ENCODE data around the gene ADGRG3. TPM values are rescaled to one million over a fixed set of nuclear protein-coding genes. Genes with fewer than 3 reads are reported as not detected.

ADGRG3 gene
- polyA plus RNA-seq, 4 donors = 0.10 to 0.36 (median 0.21) TPM; not detected in 1

DNA sequence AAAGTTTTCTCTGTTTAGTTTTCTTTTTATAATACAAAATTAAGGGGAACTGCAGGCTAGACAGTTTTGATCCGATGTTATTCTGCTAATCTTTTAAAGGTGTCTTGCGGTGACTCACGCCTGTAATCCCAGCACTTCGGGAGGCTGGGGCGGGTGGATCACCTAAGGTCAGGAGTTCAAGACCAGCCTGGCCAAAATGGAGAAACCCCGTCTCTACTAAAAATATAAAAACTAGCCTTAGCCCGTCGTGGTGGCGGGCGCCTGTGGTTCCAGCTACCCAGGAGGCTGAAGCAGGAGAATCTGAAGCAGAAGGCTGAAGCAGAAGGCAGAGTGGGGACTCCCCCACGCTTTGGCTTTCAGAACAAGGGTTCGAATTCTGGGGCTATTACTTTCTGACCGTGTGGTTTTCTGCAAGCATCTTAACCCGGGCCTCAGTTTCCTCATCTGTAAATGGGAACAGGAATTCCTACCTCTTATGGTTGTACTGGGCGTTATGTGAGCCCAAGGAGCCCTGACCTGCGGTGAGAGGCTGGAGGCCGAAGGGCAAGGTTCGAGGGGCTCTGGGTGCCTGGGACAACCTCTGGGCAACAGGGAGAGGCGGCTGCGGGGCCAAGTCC, 66.3 kb downstream of the ADGRG3 start:
- no peak for DNase-seq (ENCODE audit: low read depth in 4 of 4, low spot score in 3 of 4)

DNA sequence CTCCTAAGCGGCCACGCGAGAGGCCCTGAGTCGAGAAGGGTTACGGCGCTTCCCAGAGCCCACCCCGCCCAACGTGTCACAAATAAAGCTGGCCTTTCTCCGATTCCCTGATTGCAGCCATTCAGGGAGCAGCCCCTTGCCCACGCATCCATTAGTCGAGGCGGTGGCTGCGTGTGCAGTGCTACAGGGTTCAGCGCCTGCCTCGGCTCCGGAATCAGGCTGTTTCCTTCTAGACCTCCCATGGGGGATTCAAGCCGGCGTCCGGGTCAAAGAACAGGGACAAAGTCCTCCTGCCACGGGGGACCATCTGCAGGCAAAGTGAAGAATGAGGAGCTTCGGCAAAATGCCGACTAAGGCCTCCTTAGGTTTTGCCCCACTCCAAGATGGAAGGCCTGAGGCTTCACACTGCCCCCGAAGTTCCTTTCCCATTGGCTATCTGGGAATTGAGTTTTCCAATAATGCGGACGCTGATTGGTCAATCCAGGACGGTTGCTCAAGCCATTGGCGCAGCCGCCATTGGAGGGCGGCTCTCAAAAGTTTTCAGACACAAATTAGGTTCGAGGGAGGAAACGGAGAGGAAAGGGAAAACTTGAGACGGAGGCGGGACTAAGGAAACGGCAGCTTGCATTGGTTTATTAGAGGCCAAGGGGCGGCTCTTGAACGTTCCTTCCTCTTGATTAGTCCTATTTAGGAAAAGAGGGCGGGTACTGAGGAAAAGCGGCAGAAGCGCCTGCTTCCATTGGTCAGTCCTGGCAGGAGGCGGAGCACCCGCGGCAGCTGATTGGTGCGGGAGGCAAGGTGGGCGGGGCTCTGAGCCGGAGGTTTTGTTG, 67.0 kb downstream of the ADGRG3 start:
- peak; percentile 99 to 100 (median 100) for DNase-seq (ENCODE audit: low read depth in 4 of 4, low spot score in 3 of 4)

- no peak for DNase-seq (ENCODE audit: low read depth in 4 of 4, low spot score in 3 of 4)
Measured at GRCh38 chr16:57735755-57736418, 67.8 kb downstream of the ADGRG3 start, which contains the start of gene KATNB1. Gene KATNB1 (plus strand): TSS chr16:57735770. CDS start chr16:57737244, 1,474 bp downstream.

DNA sequence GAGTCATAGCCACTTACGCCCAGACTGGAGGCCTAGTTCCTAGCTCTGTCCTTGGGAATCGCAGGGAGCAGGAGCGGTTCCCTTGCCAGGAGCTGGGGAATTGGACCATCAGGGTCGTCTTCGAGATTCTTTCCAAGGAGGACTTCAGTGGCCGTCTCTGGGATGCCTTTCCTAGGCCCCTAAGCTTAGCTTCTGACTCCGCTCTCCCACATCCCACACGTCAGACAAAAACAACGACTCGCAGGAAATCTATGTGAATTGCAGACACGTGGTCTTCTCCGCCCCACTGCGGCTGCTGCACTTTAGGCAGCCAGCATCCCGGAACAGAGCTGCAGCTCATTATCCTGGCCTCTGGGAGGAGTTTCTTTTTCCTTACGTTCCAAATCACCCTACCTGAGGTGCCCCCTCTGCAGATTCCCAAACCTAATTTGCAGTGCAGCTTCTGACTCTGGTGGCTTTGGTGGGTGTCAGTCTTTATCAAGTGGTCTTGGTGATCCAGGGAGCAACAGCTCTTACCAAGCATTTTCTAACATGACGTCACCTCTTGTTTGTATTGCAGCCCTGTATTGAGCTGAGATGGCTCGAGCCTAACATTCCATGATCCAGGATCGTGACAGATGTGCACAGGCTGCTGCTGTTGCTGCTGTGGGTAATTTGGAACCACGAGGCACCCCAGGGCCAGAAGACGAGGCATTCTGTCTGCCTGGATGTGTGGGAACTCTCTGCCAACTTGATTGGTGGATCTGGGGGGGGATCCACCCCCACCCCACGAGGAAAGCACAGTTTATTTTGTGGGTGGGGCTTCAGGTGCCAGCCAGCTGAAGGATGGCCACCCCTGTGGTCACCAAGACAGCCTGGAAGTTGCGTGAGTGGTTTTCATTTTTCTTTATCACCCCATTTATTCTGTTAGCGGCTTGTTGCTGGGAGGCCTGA, 68.6 kb downstream of the ADGRG3 start:
- DNase-seq (ENCODE audit: low read depth in 4 of 4, low spot score in 3 of 4) = peak in 1 of 4 donors; percentile 40

DNA sequence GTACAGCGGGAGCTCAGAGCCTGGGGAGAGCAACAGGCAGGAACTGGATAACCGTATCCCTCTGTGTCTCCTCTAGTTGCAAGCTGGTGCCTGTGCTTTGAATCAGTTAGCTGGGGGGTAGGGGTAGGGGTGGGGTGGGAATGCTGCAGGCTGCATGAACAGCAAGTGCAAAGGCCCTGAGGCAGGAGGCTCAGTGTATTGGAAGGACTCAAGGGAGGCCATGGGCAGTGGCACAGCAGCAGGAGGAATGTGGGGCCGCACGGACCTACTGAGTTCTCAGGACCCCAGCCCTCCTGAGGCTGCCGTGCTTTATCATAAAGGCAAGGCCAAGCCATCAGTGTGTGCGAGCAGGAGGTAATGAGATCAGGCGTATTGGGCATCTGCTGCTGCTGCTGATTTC, 70.7 kb downstream of the ADGRG3 start:
- no peak for DNase-seq (ENCODE audit: low read depth in 4 of 4, low spot score in 3 of 4)

Other genes starting within 250 kb of the ADGRG3 start
- 10 to 100 TPM; 80.1 to 94.1 (median 85.2) TPM for gene CIAPIN1, start 220.9 kb upstream of the ADGRG3 start, polyA plus RNA-seq (ENCODE audit: insufficient read length in 4 of 4)
- 10 to 100 TPM; 90.1 to 95.8 (median 91.5) TPM for gene COQ9, start 220.8 kb upstream of the ADGRG3 start, polyA plus RNA-seq (ENCODE audit: insufficient read length in 4 of 4)
- gene POLR2C, start 205.6 kb upstream of the ADGRG3 start, polyA plus RNA-seq (ENCODE audit: insufficient read length in 4 of 4) = 10 to 100 TPM; 80.0 to 87.7 (median 84.5) TPM
- gene DOK4, start 181.8 kb upstream of the ADGRG3 start, polyA plus RNA-seq (ENCODE audit: insufficient read length in 4 of 4) = 10 to 100 TPM; 33.1 to 35.0 (median 34.1) TPM
- 10 to 100 TPM; 17.5 to 20.3 (median 18.0) TPM for gene CCDC102A, start 131.7 kb upstream of the ADGRG3 start, polyA plus RNA-seq (ENCODE audit: insufficient read length in 4 of 4)
- gene ADGRG5, start 125.7 kb upstream of the ADGRG3 start, polyA plus RNA-seq (ENCODE audit: insufficient read length in 4 of 4) = 1 to 10 TPM in 3 of 4 donors, under 1 TPM in 1; 0.82 to 1.4 (median 1.2) TPM
- gene ADGRG1, start 39.7 kb upstream of the ADGRG3 start, polyA plus RNA-seq (ENCODE audit: insufficient read length in 4 of 4) = 10 to 100 TPM; 83.3 to 89.7 (median 84.5) TPM
- gene DRC7, start 26.5 kb downstream of the ADGRG3 start, polyA plus RNA-seq (ENCODE audit: insufficient read length in 4 of 4) = 1 to 10 TPM; 2.1 to 3.0 (median 2.9) TPM
- gene KATNB1, start 67.5 kb downstream of the ADGRG3 start, polyA plus RNA-seq (ENCODE audit: insufficient read length in 4 of 4) = 10 to 100 TPM; 17.5 to 24.4 (median 20.7) TPM
- 10 to 100 TPM; 48.6 to 67.8 (median 50.9) TPM for gene KIFC3, start 134.2 kb downstream of the ADGRG3 start, polyA plus RNA-seq (ENCODE audit: insufficient read length in 4 of 4)

Data from right renal pelvis (tissue), 4 donors.